ENCODE measurements around the gene GLRX2.

GLRX2 gene

GRCh38 chr1:193111641-193112090 lies 6.5 kb upstream of the GLRX2 start:
- DNase-seq = no peak

GRCh38 chr1:193110864-193111263 lies 5.7 kb upstream of the GLRX2 start:
- DNase-seq = no peak

GRCh38 chr1:193110246-193110645 lies 5.0 kb upstream of the GLRX2 start:
- no peak for DNase-seq

- no peak for DNase-seq
These were observed 4.4 kb upstream of the GLRX2 start for GRCh38 chr1:193109619-193110018.

- no peak for DNase-seq
These were observed 3.3 kb upstream of the GLRX2 start for GRCh38 chr1:193108471-193108870.

GRCh38 chr1:193105821-193106177 lies 585 bp upstream of the GLRX2 start:
- peak in 1 of 3 experiments; percentile 66 for DNase-seq

GRCh38 chr1:193104502-193104906 lies 710 bp downstream of the GLRX2 start:
- peak; percentile 56 to 85 (median 69) for DNase-seq

- no peak for DNase-seq
These were observed 1.3 kb downstream of the GLRX2 start for GRCh38 chr1:193103759-193104501.

GRCh38 chr1:193102662-193103061 lies 2.6 kb downstream of the GLRX2 start:
- DNase-seq = no peak

GRCh38 chr1:193094112-193094511 lies 11.1 kb downstream of the GLRX2 start:
- no peak for DNase-seq

- DNase-seq = no peak
These were observed 14.3 kb downstream of the GLRX2 start for GRCh38 chr1:193090865-193091264.

GRCh38 chr1:193087893-193088292 lies 17.3 kb downstream of the GLRX2 start:
- DNase-seq = no peak

- no peak for DNase-seq
These were observed 18.9 kb downstream of the GLRX2 start for GRCh38 chr1:193086342-193086741.

GRCh38 chr1:193085263-193085662 lies 20.0 kb downstream of the GLRX2 start:
- DNase-seq = no peak

- DNase-seq = no peak
These were observed 21.7 kb downstream of the GLRX2 start for GRCh38 chr1:193083365-193084088.

GRCh38 chr1:193079187-193079586 lies 26.0 kb downstream of the GLRX2 start:
- DNase-seq = no peak

- DNase-seq = no peak
These were observed 27.2 kb downstream of the GLRX2 start for GRCh38 chr1:193077991-193078390.

- peak in 2 of 3 experiments; percentile 16 to 53 for DNase-seq
These were observed 34.3 kb downstream of the GLRX2 start for GRCh38 chr1:193070942-193071341.

GRCh38 chr1:193070386-193070753 lies 34.8 kb downstream of the GLRX2 start:
- DNase-seq = no peak

GRCh38 chr1:193069748-193070385 lies 35.3 kb downstream of the GLRX2 start:
- no peak for DNase-seq

GRCh38 chr1:193068013-193068412 lies 37.2 kb downstream of the GLRX2 start:
- no peak for DNase-seq

GRCh38 chr1:193066606-193067005 lies 38.6 kb downstream of the GLRX2 start:
- no peak for DNase-seq

- DNase-seq = no peak
These were observed 39.3 kb downstream of the GLRX2 start for GRCh38 chr1:193065954-193066353.
